ENCODE measurements around the gene ZNF467. TPM values are rescaled to one million over a fixed set of nuclear protein-coding genes. Genes with fewer than 3 reads are reported as not detected.

ZNF467 gene
- total RNA-seq, 1 donor from 2014 or later = 2.5 TPM

- no peak for DNase-seq (ENCODE audit: low read depth)
These were observed 43.8 kb downstream of the ZNF467 start for GRCh38 chr7:149729586-149729982.

DNA sequence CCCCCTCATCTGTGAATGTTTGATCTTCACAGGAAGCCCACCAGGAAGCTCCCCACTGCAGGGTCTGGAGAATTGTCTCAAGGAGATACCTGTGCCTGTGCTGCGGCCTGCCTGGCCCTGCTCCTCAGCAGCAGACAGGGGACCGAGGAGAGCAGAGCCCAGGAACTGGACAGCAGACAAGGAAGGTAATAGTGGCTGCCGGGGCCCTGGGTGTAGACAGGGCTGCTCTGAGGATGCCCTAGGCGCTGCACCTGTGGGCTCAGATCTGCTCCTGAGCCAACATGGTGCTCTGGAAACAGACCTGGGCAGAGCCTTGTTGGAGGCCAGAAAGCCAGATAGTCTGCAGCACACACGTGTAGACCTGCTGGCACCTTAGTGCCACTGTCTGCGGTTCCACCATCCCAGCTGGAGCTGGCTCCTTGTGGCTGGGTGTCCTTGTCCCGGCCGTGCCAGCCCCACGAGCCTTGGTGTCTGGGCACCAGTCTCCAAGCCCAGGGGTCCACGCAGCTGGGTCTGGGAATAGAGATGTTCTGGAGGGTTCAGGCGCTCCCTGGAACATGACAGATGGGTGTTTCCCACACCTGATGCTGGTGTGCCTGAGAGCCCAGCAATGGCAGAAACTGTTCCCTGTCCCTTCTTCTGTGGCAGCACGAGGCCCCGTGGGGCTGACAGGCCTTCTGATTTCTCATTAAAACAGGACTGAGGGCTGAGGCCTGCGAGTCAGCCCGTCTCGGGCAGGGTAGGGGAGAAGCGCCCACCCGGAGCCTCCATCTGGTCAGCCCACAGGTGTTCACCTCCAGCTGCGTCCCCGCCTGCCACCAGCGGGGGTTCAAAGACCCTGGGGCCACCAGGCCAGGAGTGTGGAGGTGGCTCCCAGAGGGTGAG, 44.7 kb downstream of the ZNF467 start:
- no peak for DNase-seq (ENCODE audit: low read depth)

DNA sequence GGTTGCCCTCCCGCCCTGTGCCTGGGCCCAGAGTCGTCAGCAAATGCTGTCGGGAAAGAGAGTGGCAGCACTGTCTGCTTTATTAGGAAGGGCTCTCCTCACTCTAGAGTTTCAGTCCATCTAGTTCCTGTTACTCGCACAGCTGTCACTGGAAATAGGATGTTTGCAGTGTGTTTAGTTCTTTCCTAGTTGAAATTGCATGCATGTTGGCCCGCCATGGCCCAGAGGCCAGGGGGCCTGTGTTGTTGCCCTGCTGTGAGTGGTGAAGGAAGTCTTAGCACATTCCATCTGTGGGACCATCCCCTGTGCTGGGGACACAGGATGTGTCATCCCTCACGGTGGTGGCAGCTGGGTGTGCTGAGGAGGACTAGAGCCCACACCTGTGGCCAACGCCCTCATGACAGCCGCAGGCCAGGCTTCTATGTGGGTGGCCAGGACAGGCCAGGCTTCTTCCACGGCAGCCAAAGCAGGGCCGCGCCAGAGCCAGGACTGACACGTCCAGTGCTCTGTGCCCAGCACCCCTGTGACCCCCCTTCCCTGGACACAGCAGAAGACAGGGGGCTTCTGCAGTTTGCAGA, 45.4 kb downstream of the ZNF467 start:
- peak; percentile 75 for DNase-seq (ENCODE audit: low read depth)

DNA sequence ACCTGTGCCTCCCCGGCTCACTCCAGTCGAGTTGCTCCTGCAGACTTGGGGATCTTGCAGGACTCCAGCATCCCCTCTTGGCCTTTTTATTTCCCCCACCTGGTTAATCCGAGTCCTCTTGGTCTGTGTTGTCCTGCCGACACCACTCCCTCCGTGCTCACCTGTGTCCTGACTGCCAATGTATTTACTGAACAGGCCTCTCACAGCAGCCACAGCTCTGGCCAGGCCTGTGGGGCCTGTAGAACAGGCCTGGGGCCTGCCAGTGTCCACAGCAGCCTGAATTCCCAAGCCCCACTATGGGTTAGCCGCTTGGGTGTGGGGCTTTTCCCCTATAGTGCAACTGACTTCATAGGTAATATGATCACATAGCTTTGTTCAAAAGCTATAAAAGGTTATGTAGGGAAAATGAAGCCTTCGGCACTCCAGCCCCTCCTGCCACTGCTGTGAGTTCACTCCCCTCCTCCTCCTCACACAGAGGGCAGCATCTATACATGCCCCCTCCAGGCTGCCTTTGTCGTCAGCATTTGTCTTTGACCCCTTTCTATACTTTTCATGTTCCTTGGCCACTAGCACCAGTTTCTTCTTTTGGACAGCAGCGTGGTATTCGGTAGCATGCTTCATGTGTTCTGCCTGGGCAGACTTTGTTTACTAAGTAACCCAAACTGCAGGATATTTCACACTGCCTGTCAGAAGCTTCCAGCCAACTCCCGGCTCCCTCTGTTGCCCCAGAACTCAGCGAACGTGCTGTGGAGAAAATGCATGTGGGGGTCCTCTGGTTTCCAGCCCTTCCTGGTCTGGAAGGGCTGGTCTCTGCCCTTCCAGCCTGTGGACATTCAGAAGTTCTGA, 46.1 kb downstream of the ZNF467 start:
- no peak for DNase-seq (ENCODE audit: low read depth)

- no peak for DNase-seq (ENCODE audit: low read depth)
These were observed 47.5 kb downstream of the ZNF467 start for GRCh38 chr7:149725916-149726315.

DNA sequence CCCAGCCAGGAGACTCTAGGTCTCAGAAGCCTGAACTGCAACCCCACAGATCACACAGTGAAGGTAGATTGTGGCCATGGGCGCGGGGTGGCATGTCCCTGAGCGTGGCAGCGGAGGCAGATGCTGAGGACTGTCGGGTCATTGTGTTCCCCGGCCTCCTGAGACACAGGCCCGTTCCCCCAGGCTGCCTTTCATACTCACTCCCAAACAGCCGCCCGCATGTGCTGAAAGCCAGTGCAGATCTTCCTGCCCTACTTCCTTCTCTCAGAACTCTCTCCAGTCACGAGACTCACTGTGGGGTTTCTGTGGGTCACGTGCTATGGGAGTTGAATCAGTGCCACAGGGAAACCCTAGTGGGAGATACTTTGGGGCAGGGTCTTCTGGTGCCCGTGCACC, 48.0 kb downstream of the ZNF467 start:
- DNase-seq (ENCODE audit: low read depth) = no peak

DNA sequence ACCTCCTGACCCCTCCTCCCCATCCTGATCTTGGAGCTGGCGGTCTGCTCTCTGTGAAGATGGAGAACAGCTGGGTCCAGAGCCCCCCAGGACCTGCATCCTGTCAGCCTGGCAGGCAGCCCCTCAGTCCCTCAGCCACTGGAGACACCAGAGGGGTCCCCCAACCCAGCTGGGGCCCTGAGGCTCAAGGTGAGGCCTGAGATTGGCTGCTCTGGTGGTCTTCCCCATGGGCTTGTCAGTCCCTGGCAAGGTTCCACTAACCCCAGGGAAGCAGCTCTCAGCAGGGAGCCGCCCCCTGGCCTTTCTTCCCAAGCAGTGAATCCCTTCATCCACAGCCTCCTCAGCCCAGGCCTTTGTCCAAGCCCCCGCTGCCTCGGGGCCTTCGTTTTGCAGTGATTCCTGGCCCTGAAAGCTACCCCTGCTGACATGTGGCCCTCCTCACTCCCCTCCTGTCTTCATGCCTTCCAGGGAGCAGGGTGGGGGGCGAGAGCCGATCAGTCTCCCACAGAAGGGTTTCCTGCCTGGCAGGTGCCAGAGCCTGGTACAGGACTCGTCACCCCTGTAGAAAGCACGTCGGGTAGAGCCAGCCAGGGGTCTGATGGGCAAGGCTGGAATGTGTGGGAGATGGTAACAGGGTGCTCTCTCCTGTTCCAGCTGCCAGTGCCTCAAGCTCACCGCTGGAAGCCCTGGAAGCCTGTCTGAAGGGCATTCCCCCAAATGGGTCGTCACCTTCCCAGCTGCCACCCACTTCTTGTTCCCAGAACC, 48.5 kb downstream of the ZNF467 start:
- no peak for DNase-seq (ENCODE audit: low read depth)

DNA sequence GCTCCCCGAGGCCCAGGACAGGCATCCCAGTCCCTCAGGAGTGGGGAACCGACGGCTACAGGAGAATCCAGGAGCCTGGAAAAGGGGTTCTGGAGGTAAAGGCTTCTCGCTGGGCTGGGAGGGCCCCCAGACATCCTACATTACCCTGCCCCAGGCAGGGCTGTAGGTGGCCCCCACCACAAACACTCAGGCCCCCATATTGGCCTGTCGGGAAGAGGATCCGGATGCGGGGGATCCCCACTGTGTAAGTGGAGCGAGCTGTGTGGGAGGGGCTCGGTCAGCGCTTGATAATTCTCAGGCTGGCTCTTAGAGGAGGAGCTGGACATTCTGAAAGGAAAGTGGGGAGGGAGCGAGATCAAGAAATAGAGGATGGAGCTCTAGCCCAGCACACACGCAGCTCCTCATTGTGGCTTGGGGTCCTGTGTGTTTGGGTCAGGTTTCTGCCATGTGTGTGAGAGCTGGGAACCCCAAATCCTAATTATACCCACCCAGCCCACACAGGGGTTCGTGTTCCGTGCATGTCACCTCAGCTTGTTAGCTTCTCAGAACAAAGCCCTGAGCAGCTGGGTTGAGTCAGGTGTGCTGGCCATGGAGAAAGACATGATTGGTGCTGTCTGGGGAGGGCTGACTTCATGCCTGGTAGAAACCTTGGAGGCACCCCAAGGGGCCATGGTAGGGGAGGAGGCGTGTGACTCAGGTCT, 49.4 kb downstream of the ZNF467 start:
- DNase-seq (ENCODE audit: low read depth) = peak; percentile 30

DNA sequence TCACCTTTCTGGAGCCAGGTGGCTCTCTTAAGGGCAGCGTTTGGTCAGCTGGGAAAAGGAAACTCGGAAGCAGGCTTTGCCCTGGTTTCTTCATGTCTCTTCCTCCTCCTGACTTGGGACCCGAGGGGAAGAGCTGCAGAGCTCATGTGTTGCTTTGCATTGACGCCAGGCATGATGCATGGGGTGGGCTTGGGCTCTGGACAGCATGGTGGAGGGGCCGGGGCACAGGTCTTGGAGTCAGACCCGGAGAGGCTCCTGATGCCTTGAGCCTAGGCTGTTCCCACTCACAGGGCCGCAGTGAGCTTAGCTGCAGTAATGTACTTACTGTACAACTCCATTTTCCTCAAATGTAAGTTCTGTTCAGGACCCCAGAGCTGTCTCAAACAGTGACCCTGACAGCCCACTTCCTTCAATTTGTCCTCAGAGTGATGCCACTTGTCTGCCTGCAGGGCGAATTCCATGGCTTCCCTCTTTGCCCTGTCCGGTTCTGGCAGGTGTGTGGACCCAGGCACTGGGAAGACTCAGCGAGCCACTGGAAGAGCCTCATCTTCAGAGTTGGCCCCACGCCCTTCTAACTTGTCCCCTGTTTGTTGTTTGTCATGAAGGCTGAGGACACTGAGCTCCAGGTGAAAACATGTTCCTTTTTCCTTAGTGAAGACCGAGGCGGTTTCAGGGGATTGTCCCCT, 50.2 kb downstream of the ZNF467 start:
- DNase-seq (ENCODE audit: low read depth) = no peak

DNA sequence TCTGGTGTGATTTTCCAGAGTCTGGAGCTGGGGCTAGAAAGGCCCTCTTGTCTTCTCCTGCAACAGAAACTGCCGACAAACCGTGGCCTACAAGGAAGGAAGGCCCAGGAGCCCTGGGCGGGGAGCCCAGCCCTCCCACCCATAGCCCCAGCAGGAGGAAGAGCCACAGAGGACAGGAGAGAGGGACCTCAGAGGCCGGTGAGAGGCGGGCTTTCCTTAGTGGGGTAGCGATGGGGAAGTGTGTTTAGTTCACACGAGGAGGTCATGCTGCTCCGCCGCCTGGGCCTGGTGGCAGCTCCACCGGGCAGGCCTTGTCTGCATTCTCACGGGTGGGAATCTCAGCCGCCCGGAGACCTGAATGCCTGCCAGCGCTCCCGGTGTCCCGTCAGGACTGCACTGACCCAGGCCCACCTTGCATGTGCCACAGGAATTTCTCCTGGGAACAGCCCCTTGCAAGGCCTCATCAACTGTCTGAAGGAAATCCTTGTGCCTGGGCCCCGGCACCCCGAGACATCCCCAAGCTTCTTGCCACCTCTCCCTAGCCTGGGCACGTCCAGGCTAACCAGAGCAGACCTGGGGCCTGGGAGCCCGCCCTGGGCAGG, 50.9 kb downstream of the ZNF467 start:
- DNase-seq (ENCODE audit: low read depth) = no peak

GRCh38 chr7:149721084-149721601, 52.2 kb downstream of the ZNF467 start:
- peak; percentile 55 for DNase-seq (ENCODE audit: low read depth)

DNA sequence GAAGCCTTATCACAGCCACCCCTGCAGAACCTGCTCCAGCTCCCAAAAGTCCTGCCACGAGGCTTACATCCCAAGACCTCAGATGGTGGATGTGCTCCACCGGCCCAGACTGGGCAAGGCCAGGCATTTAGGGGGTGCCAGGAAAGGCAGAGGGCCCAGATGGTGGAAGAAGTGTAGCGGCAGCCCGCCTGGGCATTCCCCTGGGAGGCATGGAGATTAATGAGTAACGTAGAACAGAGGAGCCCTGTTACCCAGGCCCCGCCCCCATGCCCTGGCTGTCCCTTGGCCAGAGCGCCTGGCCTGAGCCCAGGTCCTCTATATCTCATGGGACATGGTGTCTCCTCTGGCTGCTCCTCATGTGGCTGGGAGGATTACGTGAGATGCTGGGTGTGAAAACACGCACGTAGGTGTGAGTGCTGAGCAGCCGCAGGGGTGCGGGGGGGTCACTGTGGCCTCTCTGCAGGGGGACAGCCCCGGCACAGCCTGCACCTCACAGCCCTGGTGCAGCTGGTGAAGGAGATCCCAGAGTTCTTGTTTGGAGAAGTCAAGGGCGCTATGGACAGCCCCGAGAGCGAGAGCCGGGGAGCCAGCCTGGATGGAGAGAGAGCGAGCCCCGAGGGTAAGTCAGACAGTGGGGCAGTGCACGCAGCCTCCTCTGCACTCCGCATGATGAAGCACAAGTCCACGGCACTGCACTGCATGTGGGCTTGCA, 52.9 kb downstream of the ZNF467 start:
- peak; percentile 22 for DNase-seq (ENCODE audit: low read depth)

DNA sequence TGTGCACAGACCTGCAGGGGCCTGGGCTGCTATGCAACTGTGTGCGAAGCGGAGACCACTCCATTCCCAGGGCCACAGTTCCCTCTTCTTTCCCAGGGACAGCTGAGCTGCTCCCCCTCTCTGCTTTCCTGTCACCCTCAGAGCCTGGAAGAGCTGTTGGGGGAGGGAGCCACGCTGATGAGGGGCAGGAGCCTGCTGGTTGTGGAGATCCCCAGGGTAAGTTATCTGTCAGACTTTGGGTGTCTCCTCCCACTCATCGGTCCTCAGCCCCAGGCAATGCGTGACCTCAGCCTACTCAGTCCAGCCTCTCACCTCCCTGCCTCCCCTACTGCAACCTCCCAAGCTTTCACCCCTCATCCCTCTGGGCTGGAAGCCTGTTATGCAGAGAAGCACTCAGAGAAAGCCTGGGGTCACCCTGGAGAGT, 53.5 kb downstream of the ZNF467 start:
- DNase-seq (ENCODE audit: low read depth) = no peak

GRCh38 chr7:149719050-149719899, 54.1 kb downstream of the ZNF467 start:
- peak; percentile 71 for DNase-seq (ENCODE audit: low read depth)

GRCh38 chr7:149718730-149719049, 54.7 kb downstream of the ZNF467 start:
- no peak for DNase-seq (ENCODE audit: low read depth)

DNA sequence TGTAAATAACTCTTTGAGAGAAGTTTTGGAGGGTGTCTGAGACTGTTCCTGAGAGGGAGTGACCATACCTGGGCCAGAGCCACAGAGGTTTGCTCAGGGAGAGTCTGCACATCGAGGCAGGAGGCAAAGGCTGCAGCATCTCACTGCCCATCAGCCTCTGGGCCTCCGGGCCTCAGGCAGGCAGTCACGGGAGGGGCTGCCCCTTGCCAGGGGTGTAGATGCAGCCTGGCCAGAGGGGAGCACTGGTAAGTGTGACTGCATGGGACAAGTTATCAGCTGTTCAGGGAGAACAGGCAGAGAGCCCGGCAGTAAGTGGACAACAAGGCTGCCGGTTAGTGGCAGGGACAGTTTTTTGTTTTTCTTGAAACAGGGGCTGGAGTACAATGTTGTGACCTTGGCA, 55.9 kb downstream of the ZNF467 start:
- DNase-seq (ENCODE audit: low read depth) = no peak

- no peak for DNase-seq (ENCODE audit: low read depth)
These were observed 56.5 kb downstream of the ZNF467 start for GRCh38 chr7:149716932-149717307.

Data from myocyte (in vitro differentiated cells).